HEK293T (cell line): ENCODE data around the gene TXNRD2.

ENCODE experiments used
- FOXK2 ChIP-seq: fragments of 450-650 bp; IDR thresholded peaks from 2 replicates; pipeline ENCODE4 v1.6.1; 2016; ENCODE audit warnings: mild to moderate bottlenecking
- TARDBP ChIP-seq: fragments of 450-650 bp; IDR thresholded peaks from 2 replicates; pipeline ENCODE4 v1.6.1; 2016
- TF ChIP-seq, protein P1 (sequence below): fragments of 450-650 bp; IDR thresholded peaks from 2 replicates; pipeline ENCODE4 v1.6.1; 2016

DNA sequence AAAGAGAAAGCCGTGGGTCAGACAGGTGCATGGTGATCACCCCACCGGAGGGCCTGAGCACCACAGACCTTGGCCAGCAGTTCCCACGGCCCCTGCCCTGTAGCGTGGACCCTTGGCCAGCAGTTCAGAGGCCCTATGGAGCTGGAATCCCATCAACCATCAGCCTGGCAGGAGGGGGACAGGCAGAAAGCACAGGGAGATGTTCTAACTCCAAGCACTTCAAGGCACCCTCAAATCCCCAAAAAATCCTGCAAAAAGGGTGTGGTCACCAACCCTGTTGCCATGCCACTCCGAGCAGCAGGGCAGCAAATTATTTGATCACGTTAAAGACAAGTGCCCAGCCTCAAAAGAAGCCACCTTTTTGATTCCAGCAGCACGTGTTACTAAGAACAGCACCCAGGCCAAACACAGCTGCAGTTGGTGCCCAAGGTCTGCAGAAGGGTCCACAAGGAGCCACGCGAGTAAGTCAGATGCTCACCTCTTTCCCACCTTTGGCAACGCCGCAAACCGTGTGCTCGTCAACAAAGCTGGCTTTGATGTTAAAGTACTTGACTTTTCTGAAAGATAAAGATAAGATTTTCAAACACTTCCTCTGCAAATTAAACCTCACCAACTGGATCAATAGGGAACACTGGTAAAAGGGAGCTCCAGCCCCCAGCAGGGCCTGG is 26.2 kb downstream of the TXNRD2 start:
- TF ChIP-seq FOXK2 (no peak), TARDBP (no peak)
- TF ChIP-seq, protein P1, sequence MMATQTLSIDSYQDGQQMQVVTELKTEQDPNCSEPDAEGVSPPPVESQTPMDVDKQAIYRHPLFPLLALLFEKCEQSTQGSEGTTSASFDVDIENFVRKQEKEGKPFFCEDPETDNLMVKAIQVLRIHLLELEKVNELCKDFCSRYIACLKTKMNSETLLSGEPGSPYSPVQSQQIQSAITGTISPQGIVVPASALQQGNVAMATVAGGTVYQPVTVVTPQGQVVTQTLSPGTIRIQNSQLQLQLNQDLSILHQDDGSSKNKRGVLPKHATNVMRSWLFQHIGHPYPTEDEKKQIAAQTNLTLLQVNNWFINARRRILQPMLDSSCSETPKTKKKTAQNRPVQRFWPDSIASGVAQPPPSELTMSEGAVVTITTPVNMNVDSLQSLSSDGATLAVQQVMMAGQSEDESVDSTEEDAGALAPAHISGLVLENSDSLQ: no peak
